Activated naive CD8-positive, alpha-beta T cell treated with anti-CD3 and anti-CD28 coated beads, Interleukin-2, amount 10 ng/mL, durations not matched to agents 7 days and 5 days (primary cell): Measurements from ENCODE around the gene TBC1D2B. TPM values are rescaled to one million over a fixed set of nuclear protein-coding genes. Genes with fewer than 3 reads are reported as not detected.
"Not testable (repeated sequence)": the region's sequence is repeated elsewhere in the genome, so short reads cannot be mapped to it uniquely, and the experiment has no call there.

ENCODE experiments used
- ATAC-seq: fragments of 150-1000 bp; cut with Tn5 transposase; one replicate; pipeline ENCODE4 v1.10.0; 2021; ENCODE audit warnings: low read depth, moderate library complexity
- POLR2A ChIA-PET: fragments of 350-600 bp; sonication (Branson Sonifier 250); formaldehyde crosslinking; loops from one replicate; lab custom pipeline; 2021; ENCODE audit warnings: antibody characterized with exemption; lab: Charles Lee
- DNase-seq: peaks from one replicate; pipeline ENCODE4 v3.0.0; 2021
- H3K27ac Mint-ChIP-seq: one replicate; pipeline ENCODE4 v1.8.0; 2022; ENCODE audit warnings: mild to moderate bottlenecking, mixed read lengths
- H3K27me3 Mint-ChIP-seq: one replicate; pipeline ENCODE4 v1.8.0; 2022; ENCODE audit warnings: mild to moderate bottlenecking, moderate library complexity, mixed read lengths
- H3K36me3 Mint-ChIP-seq: one replicate; pipeline ENCODE4 v1.8.0; 2021; ENCODE audit warnings: mild to moderate bottlenecking, mixed read lengths
- H3K4me1 Mint-ChIP-seq: one replicate; pipeline ENCODE4 v1.8.0; 2021; ENCODE audit warnings: mixed read lengths
- H3K4me3 Mint-ChIP-seq: one replicate; pipeline ENCODE4 v1.8.0; 2022; ENCODE audit warnings: mild to moderate bottlenecking, moderate library complexity, mixed read lengths
- H3K9me3 Mint-ChIP-seq: one replicate; pipeline ENCODE4 v1.8.0; 2021; ENCODE audit warnings: mixed read lengths
- total RNA-seq, 2 experiments: library from RNA; stranded (reverse); gene quantifications; one replicate each; pipeline ENCODE4 v1.2.3, GENCODE V29; 2021

The TBC1D2B gene
- total RNA-seq, 2 experiments from 2014 or later = 123 to 125 TPM

- H3K27ac Mint-ChIP-seq, ATAC-seq, H3K4me3 Mint-ChIP-seq, H3K4me1 Mint-ChIP-seq, H3K9me3 Mint-ChIP-seq, H3K27me3 Mint-ChIP-seq, POLR2A ChIA-PET: not testable (repeated sequence)
- peaks cover 21% of the 10 kb centered on the region for H3K36me3 Mint-ChIP-seq
- peak; percentile 14 for DNase-seq
These were observed 80.3 kb downstream of the TBC1D2B start for GRCh38 chr15:77997221-77997620.

GRCh38 chr15:77996713-77997171 lies 80.8 kb downstream of the TBC1D2B start:
- H3K9me3 Mint-ChIP-seq, ATAC-seq, POLR2A ChIA-PET, H3K27ac Mint-ChIP-seq, H3K4me3 Mint-ChIP-seq, H3K27me3 Mint-ChIP-seq, H3K4me1 Mint-ChIP-seq: not testable (repeated sequence)
- peak; percentile 26 for DNase-seq
- peaks cover 20% of the 10 kb centered on the region for H3K36me3 Mint-ChIP-seq

GRCh38 chr15:77996226-77996625 lies 81.3 kb downstream of the TBC1D2B start:
- H3K9me3 Mint-ChIP-seq, H3K4me3 Mint-ChIP-seq, POLR2A ChIA-PET, H3K27me3 Mint-ChIP-seq, H3K27ac Mint-ChIP-seq, ATAC-seq: not testable (repeated sequence)
- peaks cover 18% of the 10 kb centered on the region for H3K36me3 Mint-ChIP-seq
- DNase-seq = peak; percentile 5
- peaks cover 12% of the 10 kb centered on the region for H3K4me1 Mint-ChIP-seq

- Mint-ChIP-seq H3K36me3 (peaks cover 13% of the 10 kb centered on the region), H3K4me1 (peaks cover 10% of the 10 kb centered on the region)
- H3K4me3 Mint-ChIP-seq, H3K9me3 Mint-ChIP-seq, ATAC-seq, H3K27me3 Mint-ChIP-seq, DNase-seq, H3K27ac Mint-ChIP-seq, POLR2A ChIA-PET: not testable (repeated sequence)
These were observed 82.0 kb downstream of the TBC1D2B start for GRCh38 chr15:77995537-77995918.

- H3K4me1 Mint-ChIP-seq = peaks cover 13% of the 10 kb centered on the region
- H3K36me3 Mint-ChIP-seq, POLR2A ChIA-PET, DNase-seq, ATAC-seq, H3K27ac Mint-ChIP-seq, H3K9me3 Mint-ChIP-seq, H3K4me3 Mint-ChIP-seq, H3K27me3 Mint-ChIP-seq: not testable (repeated sequence)
These were observed 82.5 kb downstream of the TBC1D2B start for GRCh38 chr15:77994893-77995536.

GRCh38 chr15:77993970-77994693 lies 83.4 kb downstream of the TBC1D2B start:
- H3K36me3 Mint-ChIP-seq, ATAC-seq, H3K27ac Mint-ChIP-seq, H3K9me3 Mint-ChIP-seq, H3K4me3 Mint-ChIP-seq, POLR2A ChIA-PET, H3K27me3 Mint-ChIP-seq, DNase-seq: not testable (repeated sequence)
- peaks cover 13% of the 10 kb centered on the region for H3K4me1 Mint-ChIP-seq

- H3K9me3 Mint-ChIP-seq = no peaks in the 10 kb centered on the region
- no peaks in the 10 kb centered on the region for H3K27me3 Mint-ChIP-seq
- H3K4me3 Mint-ChIP-seq = no peak overlapping the region
- H3K27ac Mint-ChIP-seq = peak overlapping the region; percentile 42
- ATAC-seq (no peak), DNase-seq (no peak)
- POLR2A ChIA-PET = no interaction called here
- H3K36me3 Mint-ChIP-seq = peaks cover 10% of the 10 kb centered on the region
- peaks cover 15% of the 10 kb centered on the region for H3K4me1 Mint-ChIP-seq
These were observed 84.1 kb downstream of the TBC1D2B start for GRCh38 chr15:77993374-77993911.

GRCh38 chr15:77992356-77993222 lies 84.9 kb downstream of the TBC1D2B start:
- POLR2A ChIA-PET = no interaction called here
- H3K9me3 Mint-ChIP-seq = no peaks in the 10 kb centered on the region

GRCh38 chr15:77991658-77992201 lies 85.8 kb downstream of the TBC1D2B start:
- DNase-seq, H3K4me3 Mint-ChIP-seq, ATAC-seq, H3K36me3 Mint-ChIP-seq, H3K27me3 Mint-ChIP-seq, POLR2A ChIA-PET, H3K9me3 Mint-ChIP-seq: not testable (repeated sequence)
- peaks cover 15% of the 10 kb centered on the region for H3K4me1 Mint-ChIP-seq
- peak overlapping the region; percentile 32 for H3K27ac Mint-ChIP-seq

More at GRCh38 chr15:77992356-77993222, 84.9 kb downstream of the TBC1D2B start:
- Mint-ChIP-seq H3K27ac (no peak overlapping the region), H3K36me3 (peaks cover 3% of the 10 kb centered on the region), H3K4me3 (no peak overlapping the region), H3K27me3 (no peaks in the 10 kb centered on the region), H3K4me1 (peaks cover 15% of the 10 kb centered on the region)
- DNase-seq = no peak
- no peak for ATAC-seq

GRCh38 chr15:77991029-77991406 lies 86.5 kb downstream of the TBC1D2B start:
- peaks cover 15% of the 10 kb centered on the region for H3K4me1 Mint-ChIP-seq
- peak; percentile 43 for DNase-seq
- no peaks in the 10 kb centered on the region for H3K27me3 Mint-ChIP-seq
- H3K36me3 Mint-ChIP-seq = peaks cover 2% of the 10 kb centered on the region
- peak overlapping the region; percentile 32 for H3K27ac Mint-ChIP-seq
- no peak overlapping the region for H3K4me3 Mint-ChIP-seq
- ATAC-seq = no peak
- H3K9me3 Mint-ChIP-seq = no peaks in the 10 kb centered on the region
- POLR2A ChIA-PET = no interaction called here

GRCh38 chr15:77989296-77990143 lies 88.0 kb downstream of the TBC1D2B start:
- ATAC-seq (no peak), DNase-seq (no peak)
- Mint-ChIP-seq H3K4me1 (peaks cover 15% of the 10 kb centered on the region), H3K9me3 (no peaks in the 10 kb centered on the region), H3K36me3 (peaks cover 2% of the 10 kb centered on the region), H3K27me3 (no peaks in the 10 kb centered on the region), H3K27ac (no peak overlapping the region), H3K4me3 (no peak overlapping the region)
- POLR2A ChIA-PET = interaction anchor here (0.6 kb wide), 1 partner anchor 130 kb away, joined by 3 read pairs; no protein-coding TSS in a partner anchor
